ENCODE results near the gene AHDC1. TPM values are rescaled to one million over a fixed set of nuclear protein-coding genes. Genes with fewer than 3 reads are reported as not detected.

AHDC1 gene
- polyA plus RNA-seq, 3 donors: 0.16 to 3.3 (median 0.30) TPM

DNA sequence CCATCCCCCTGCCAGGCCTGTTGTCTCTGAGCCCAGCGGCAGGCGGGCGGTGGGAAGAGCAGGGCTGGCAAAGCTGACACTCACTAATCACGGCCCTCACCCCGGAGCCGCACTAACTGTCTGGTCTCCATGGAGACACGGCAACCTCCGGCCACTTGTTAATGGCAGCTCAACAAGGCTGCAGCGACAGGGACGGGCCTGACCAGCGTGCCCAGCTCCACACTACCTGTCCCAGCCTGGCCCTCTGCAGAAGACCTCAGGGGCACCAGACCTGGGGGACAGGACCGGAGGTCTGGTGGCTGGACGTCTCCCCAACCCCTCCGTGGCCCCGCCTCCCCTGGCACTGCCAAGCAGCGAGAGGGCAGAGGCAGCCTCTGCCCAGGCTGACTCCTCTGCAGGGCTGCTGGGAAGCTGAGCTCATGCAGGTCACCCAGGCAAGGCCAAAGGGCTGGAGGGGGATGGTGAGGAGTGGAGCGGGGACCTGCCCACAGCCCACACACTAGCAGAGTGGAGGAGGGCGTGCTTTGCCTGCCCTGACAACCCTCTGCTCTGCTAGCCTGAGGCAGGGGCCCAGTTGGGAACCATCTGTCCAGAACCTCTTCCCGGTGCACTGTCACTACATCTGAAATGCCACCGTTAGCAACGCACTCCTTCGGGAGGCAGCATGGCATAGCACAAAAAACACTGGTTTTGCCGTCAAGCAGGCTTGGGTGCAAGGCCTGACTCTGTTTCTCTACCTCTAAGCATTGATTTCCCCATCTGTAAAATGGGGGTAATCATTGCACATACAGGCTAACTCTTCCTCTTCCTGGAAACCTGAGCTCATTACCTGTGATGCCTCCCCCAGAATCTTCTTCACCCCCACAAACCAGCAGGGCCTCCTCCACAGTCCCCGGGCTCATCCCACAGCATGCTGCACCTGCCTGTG, 84.3 kb downstream of the AHDC1 start:
- peaks cover 37 to 40% of the 10 kb centered on the region in 2 donors for H3K4me1 ChIP-seq (ENCODE audit: control insufficient read depth in 1 of 2, insufficient read depth in 2 of 2, low read length in 2 of 2)
- H3K36me3 ChIP-seq (replicated peaks in 1 of 2; ENCODE audit: control insufficient read depth in 1 of 2, insufficient read depth in 2 of 2, low read length in 2 of 2): no peaks in the 10 kb centered on the region
- no peak overlapping the region for H2AFZ ChIP-seq (ENCODE audit: insufficient read depth, low read depth, low read length, poor library complexity, severe bottlenecking)
- intact Hi-C loops (cut with micrococcal nuclease): no loop called here
- Mint-ChIP-seq H3K4me1 (peaks cover 45% of the 10 kb centered on the region), H3K27me3 (ENCODE audit: low read depth in 3 of 3) (peaks cover 0 to 15% (median 7%) of the 10 kb centered on the region in 3 donors), H3K4me3 (no peak overlapping the region), H3K9me3 (no peaks in the 10 kb centered on the region), H3K27ac (no peak overlapping the region), H3K36me3 (no peaks in the 10 kb centered on the region)
- H3K4me2 ChIP-seq (replicated peaks; ENCODE audit: extremely low read depth, low read length, poor library complexity, severe bottlenecking): no peak overlapping the region
- DNase-seq: no peak
- H3K27ac ChIP-seq (ENCODE audit: low read depth in 1 of 2, low read length in 2 of 2): no peak overlapping the region
- H3K9me3 ChIP-seq (replicated peaks in 1 of 2; ENCODE audit: control insufficient read depth in 1 of 2, insufficient read depth in 1 of 2, low read length in 2 of 2): no peaks in the 10 kb centered on the region
- H3K9ac ChIP-seq (ENCODE audit: insufficient read depth, low read length, poor library complexity, severe bottlenecking): no peak overlapping the region
- H3K79me2 ChIP-seq (ENCODE audit: insufficient read depth, low read length): no peaks in the 10 kb centered on the region
- H3K27me3 ChIP-seq (ENCODE audit: control insufficient read depth in 2 of 2, insufficient read depth in 2 of 2, low read length in 2 of 2): no peaks in the 10 kb centered on the region
- no peaks in the 10 kb centered on the region for H4K20me1 ChIP-seq (ENCODE audit: insufficient read depth, low read length)
- no peak overlapping the region for H3K4me3 ChIP-seq (replicated peaks in 1 of 3; ENCODE audit: low read depth in 2 of 3, low read length in 3 of 3)
- 93% methylated on average over 18 of the region's 24 CpGs for WGBS (ENCODE audit: insufficient coverage)
- TF ChIP-seq, protein P1, sequence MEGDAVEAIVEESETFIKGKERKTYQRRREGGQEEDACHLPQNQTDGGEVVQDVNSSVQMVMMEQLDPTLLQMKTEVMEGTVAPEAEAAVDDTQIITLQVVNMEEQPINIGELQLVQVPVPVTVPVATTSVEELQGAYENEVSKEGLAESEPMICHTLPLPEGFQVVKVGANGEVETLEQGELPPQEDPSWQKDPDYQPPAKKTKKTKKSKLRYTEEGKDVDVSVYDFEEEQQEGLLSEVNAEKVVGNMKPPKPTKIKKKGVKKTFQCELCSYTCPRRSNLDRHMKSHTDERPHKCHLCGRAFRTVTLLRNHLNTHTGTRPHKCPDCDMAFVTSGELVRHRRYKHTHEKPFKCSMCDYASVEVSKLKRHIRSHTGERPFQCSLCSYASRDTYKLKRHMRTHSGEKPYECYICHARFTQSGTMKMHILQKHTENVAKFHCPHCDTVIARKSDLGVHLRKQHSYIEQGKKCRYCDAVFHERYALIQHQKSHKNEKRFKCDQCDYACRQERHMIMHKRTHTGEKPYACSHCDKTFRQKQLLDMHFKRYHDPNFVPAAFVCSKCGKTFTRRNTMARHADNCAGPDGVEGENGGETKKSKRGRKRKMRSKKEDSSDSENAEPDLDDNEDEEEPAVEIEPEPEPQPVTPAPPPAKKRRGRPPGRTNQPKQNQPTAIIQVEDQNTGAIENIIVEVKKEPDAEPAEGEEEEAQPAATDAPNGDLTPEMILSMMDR (IDR thresholded peaks at IDR 0.05): no peak

DNA sequence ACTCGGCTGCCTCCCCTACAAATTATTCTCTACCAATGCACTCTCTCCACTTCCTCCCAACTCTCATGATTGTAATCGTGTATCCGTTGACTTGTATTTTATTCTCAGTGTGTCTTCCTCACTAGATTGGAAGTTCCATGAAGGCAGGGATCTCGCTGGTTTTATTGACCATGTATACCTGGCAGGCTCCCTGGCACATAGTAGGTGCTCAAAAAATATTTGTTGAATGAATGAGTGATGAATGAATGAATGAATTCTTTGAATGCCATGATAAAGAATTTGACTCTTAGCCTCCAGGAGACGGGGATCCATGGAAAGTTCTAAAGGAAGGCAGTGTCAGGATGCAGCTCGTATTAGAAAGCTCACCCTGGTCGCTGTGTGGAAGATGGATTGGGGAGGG, 85.1 kb downstream of the AHDC1 start:
- Mint-ChIP-seq H3K9me3 (no peaks in the 10 kb centered on the region), H3K36me3 (no peaks in the 10 kb centered on the region), H3K27ac (peak overlapping the region in 3 of 7 donors; percentile 7 to 37 (median 33)), H3K4me3 (no peak overlapping the region), H3K27me3 (ENCODE audit: low read depth in 3 of 3) (peaks cover 0 to 15% (median 6%) of the 10 kb centered on the region in 3 donors), H3K4me1 (peaks cover 45% of the 10 kb centered on the region)
- peaks cover 36 to 39% of the 10 kb centered on the region in 2 donors for H3K4me1 ChIP-seq (ENCODE audit: control insufficient read depth in 1 of 2, insufficient read depth in 2 of 2, low read length in 2 of 2)
- intact Hi-C loops (cut with micrococcal nuclease): no loop called here
- 92% methylated on average over 7 of the region's 7 CpGs for WGBS (ENCODE audit: insufficient coverage)
- H3K4me3 ChIP-seq (replicated peaks in 1 of 3; ENCODE audit: low read depth in 2 of 3, low read length in 3 of 3): no peak overlapping the region
- H3K9ac ChIP-seq (ENCODE audit: insufficient read depth, low read length, poor library complexity, severe bottlenecking): no peak overlapping the region
- no peaks in the 10 kb centered on the region for H4K20me1 ChIP-seq (ENCODE audit: insufficient read depth, low read length)
- TF ChIP-seq, protein P1 (IDR thresholded peaks at IDR 0.05): no peak
- H2AFZ ChIP-seq (ENCODE audit: insufficient read depth, low read depth, low read length, poor library complexity, severe bottlenecking): no peak overlapping the region
- H3K27ac ChIP-seq (ENCODE audit: low read depth in 1 of 2, low read length in 2 of 2): no peak overlapping the region
- DNase-seq: no peak
- H3K4me2 ChIP-seq (replicated peaks; ENCODE audit: extremely low read depth, low read length, poor library complexity, severe bottlenecking): no peak overlapping the region
- no peaks in the 10 kb centered on the region for H3K79me2 ChIP-seq (ENCODE audit: insufficient read depth, low read length)
- H3K9me3 ChIP-seq (replicated peaks in 1 of 2; ENCODE audit: control insufficient read depth in 1 of 2, insufficient read depth in 1 of 2, low read length in 2 of 2): no peaks in the 10 kb centered on the region
- no peaks in the 10 kb centered on the region for H3K27me3 ChIP-seq (ENCODE audit: control insufficient read depth in 2 of 2, insufficient read depth in 2 of 2, low read length in 2 of 2)
- H3K36me3 ChIP-seq (replicated peaks in 1 of 2; ENCODE audit: control insufficient read depth in 1 of 2, insufficient read depth in 2 of 2, low read length in 2 of 2): no peaks in the 10 kb centered on the region

Measured in CD14-positive monocyte (primary cell).